ENCODE data around the gene KIF26B. TPM values are rescaled to one million over a fixed set of nuclear protein-coding genes. Genes with fewer than 3 reads are reported as not detected.
A peak's percentile ranks its signal among the peaks of the same experiment; 100 is the strongest.

Gene KIF26B
- polyA plus RNA-seq, 1 of the 3 experiments (the other 2 are of a cell fraction), result 2.6 TPM

DNA sequence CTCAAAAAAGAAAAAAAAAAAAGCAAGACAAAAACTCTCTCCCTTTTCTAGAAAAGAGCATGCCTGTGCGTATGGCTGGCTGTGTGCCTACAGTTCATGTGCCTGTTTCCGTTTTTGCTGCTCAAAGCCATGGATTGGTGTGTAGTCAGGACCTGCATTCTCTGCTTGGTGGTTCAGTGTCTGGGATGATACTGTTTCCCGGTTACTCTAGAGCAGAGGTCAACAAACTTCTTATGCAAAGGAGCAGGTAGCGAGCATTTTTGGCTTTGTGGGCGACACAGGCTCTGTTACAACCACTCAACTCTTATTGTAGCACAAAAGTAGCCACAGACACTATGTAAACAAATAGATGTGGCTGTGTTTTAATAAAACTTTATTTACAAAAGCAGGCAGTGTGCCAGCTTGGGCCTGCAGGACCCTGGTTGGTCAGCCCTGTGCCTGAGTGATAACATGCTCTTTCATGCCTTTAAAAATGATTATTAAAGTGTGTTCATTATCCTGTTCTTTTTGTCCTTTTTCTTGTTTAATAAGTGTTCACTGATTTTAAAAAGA is 524.2 kb downstream of the KIF26B start:
- H3K79me2 ChIP-seq (ENCODE audit: insufficient read depth), result no peaks in the 10 kb centered on the region
- no peak overlapping the region for H3K4me2 ChIP-seq
- H3K4me1 ChIP-seq (ENCODE audit: control insufficient read depth in 1 of 2, insufficient read depth in 2 of 2, low read depth in 1 of 2, low read length in 1 of 2), result peaks cover 0 to 20% of the 10 kb centered on the region in 2 experiments; a peak in 2 of 4 replicates
- H3F3A ChIP-seq (replicated peaks; ENCODE audit: insufficient read depth), result no peaks in the 10 kb centered on the region
- H3K27ac ChIP-seq (ENCODE audit: low read depth in 2 of 2, low read length in 1 of 2), result peak overlapping the region in 1 of 2 experiments; percentile 9; a peak in 1 of 4 replicates
- ChIA-PET POLR2A (no interaction called here), CTCF (no interaction called here)
- no peak for DNase-seq
- no peak overlapping the region for H3K9ac ChIP-seq
- H3K36me3 ChIP-seq (replicated peaks in 1 of 2; ENCODE audit: control insufficient read depth in 1 of 2, insufficient read depth in 2 of 2, low read length in 1 of 2), result peaks cover 0 to 30% of the 10 kb centered on the region in 2 experiments
- WGBS (ENCODE audit: low lambda C conversion rate), result 92% methylated on average over 5 of the region's 5 CpGs
- no peak overlapping the region for H2AFZ ChIP-seq (ENCODE audit: low read depth)
- H3K4me3 ChIP-seq (ENCODE audit: low read depth in 2 of 2, low read length in 1 of 2), result no peak overlapping the region
- TF ChIP-seq TAF1 (IDR thresholded peaks at IDR 0.05; ENCODE audit: borderline replicate concordance, low read depth, low read length), result no peak
- TF ChIP-seq GATA2 (CRISPR knock-in tag; IDR thresholded peaks at IDR 0.05), result no peak
- no peak for TF ChIP-seq JUND (IDR thresholded peaks at IDR 0.05)
- no peak for TF ChIP-seq FOXJ3 (CRISPR knock-in tag; IDR thresholded peaks at IDR 0.05)
- no peak for TF ChIP-seq RAD21 (IDR thresholded peaks at IDR 0.05; ENCODE audit: low read length)
- no peak for TF ChIP-seq NFIC (IDR thresholded peaks at IDR 0.05; ENCODE audit: borderline replicate concordance)
- TF ChIP-seq MEF2A (IDR thresholded peaks at IDR 0.05; ENCODE audit: borderline replicate concordance, low read depth), result no peak
- TF ChIP-seq SMC3 (IDR thresholded peaks at IDR 0.05; ENCODE audit: low read depth, low read length), result no peak
- TF ChIP-seq RCOR1 (IDR thresholded peaks at IDR 0.05; ENCODE audit: low read length), result no peak
- no peak for TF ChIP-seq MXI1 (IDR thresholded peaks at IDR 0.05; ENCODE audit: low read depth, low read length)
- TF ChIP-seq IRF3 (IDR thresholded peaks at IDR 0.05; ENCODE audit: low read depth, low read length), result no peak
- TF ChIP-seq FOXM1 (IDR thresholded peaks at IDR 0.05; ENCODE audit: low read depth), result no peak
- TF ChIP-seq, protein P1, sequence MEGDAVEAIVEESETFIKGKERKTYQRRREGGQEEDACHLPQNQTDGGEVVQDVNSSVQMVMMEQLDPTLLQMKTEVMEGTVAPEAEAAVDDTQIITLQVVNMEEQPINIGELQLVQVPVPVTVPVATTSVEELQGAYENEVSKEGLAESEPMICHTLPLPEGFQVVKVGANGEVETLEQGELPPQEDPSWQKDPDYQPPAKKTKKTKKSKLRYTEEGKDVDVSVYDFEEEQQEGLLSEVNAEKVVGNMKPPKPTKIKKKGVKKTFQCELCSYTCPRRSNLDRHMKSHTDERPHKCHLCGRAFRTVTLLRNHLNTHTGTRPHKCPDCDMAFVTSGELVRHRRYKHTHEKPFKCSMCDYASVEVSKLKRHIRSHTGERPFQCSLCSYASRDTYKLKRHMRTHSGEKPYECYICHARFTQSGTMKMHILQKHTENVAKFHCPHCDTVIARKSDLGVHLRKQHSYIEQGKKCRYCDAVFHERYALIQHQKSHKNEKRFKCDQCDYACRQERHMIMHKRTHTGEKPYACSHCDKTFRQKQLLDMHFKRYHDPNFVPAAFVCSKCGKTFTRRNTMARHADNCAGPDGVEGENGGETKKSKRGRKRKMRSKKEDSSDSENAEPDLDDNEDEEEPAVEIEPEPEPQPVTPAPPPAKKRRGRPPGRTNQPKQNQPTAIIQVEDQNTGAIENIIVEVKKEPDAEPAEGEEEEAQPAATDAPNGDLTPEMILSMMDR (IDR thresholded peaks at IDR 0.05), result no peak
- TF ChIP-seq TEAD4 (IDR thresholded peaks at IDR 0.05; ENCODE audit: borderline replicate concordance, insufficient read depth), result no peak
- no peak for TF ChIP-seq FOSL2 (IDR thresholded peaks at IDR 0.05; ENCODE audit: borderline replicate concordance, low read depth)
- TF ChIP-seq, protein P2, sequence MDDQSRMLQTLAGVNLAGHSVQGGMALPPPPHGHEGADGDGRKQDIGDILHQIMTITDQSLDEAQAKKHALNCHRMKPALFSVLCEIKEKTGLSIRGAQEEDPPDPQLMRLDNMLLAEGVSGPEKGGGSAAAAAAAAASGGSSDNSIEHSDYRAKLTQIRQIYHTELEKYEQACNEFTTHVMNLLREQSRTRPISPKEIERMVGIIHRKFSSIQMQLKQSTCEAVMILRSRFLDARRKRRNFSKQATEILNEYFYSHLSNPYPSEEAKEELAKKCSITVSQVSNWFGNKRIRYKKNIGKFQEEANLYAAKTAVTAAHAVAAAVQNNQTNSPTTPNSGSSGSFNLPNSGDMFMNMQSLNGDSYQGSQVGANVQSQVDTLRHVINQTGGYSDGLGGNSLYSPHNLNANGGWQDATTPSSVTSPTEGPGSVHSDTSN (IDR thresholded peaks at IDR 0.05), result no peak
- no peak for TF ChIP-seq RXRA (IDR thresholded peaks at IDR 0.05; ENCODE audit: borderline replicate concordance, low read depth)
- TF ChIP-seq RFX5 (IDR thresholded peaks at IDR 0.05; ENCODE audit: low read length), result no peak
- H3K27me3 ChIP-seq (ENCODE audit: insufficient read depth), result no peaks in the 10 kb centered on the region
- no peaks in the 10 kb centered on the region for H4K20me1 ChIP-seq (ENCODE audit: insufficient read depth)
- no peaks in the 10 kb centered on the region for H3K9me2 ChIP-seq
- no peaks in the 10 kb centered on the region for H3K9me3 ChIP-seq

All from SK-N-SH (cell line).